ENCODE data around the gene ABCB11.

GRCh38 chr2:169014780-169015179 is 16.3 kb downstream of the ABCB11 start:
- TF ChIP-seq CTCF (IDR thresholded peaks at IDR 0.05; ENCODE audit: poor library complexity, severe bottlenecking), result no peak
- TF ChIP-seq TAF1 (IDR thresholded peaks at IDR 0.05; ENCODE audit: low read depth), result no peak
- no peak for TF ChIP-seq EP300 (conservative IDR thresholded peaks at IDR 0.05; ENCODE audit: poor library complexity, severe bottlenecking)

Data from neural cell (in vitro differentiated cells).